Measurements from ENCODE around the gene MTAP. TPM values are rescaled to one million over a fixed set of nuclear protein-coding genes. Genes with fewer than 3 reads are reported as not detected.

Gene MTAP
- total RNA-seq, 4 donors from 2014 or later: 4.5 to 15.1 (median 13.6) TPM

DNA sequence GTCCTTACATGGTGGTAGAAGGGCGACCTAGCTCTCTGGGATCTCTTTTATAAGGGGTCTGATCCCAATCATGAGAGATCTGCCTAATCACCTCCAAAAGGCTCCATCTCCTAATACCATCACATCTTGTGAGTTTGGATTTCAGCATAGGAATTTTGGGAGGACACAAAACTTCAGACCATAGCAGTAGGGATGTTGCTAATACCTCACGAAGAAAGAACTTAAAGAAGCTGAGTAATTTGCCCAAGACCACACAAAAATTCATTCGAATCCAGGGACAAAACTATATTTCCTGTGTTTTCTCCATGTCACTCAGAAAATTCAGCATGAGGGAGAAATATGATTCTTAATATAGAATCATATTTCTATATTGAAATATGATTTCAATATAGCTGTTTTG is 32.7 kb downstream of the MTAP start:
- 80 to 97% methylated on average over 1 to 3 of the region's 3 CpGs for WGBS, 2 donors (ENCODE audit: low coverage in 1 of 2)

DNA sequence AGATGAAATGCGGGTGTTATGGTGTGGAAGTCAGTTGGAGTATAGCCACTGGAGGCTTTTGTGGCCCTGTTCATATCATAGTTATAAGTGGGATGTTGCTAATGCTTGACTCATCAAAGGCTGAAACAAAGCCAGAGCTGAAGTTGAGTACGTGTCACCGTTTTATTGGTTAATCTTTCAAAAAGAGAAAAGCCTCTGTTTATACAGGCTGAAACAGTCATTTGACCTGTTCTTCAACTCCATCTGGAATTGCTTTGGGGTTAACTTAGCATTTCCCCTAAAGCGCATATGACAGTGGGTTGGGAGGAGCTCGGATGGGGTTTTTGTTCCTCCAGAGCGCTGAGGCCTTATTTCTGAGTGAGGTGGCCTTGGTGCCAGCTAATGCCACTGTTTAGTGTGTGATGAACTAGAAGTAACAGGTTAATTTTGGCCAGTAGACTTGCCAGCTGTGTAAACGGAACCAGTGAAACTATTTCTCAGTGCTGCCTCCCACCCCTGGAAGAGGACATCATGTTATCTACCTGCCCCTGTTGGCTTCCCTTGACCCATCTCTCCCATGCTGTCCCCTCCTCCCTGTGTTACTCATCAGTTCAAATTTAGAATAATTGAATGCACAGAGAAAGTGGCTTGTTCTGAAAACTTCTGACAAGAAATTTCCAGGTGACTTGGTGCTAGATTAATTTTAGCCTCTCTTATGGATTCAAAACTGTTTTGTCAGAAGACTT is 34.2 kb downstream of the MTAP start:
- no peak overlapping the region for H3K4me3 ChIP-seq
- in situ Hi-C loops (cut with MboI; ENCODE audit: low pct_ligation_motif_present in 1 of 4, low pct_unique_long_range_greater_than_20kb in 1 of 4, low sequenced_read_pairs in 3 of 4): no loop called here
- H3K9me3 ChIP-seq: no peaks in the 10 kb centered on the region
- DNase-seq: no peak
- intact Hi-C loops (cut with DNase I; ENCODE audit: low total_unique reads): no loop called here
- H3K27ac ChIP-seq: no peak overlapping the region
- peaks cover 0 to 22% (median 8%) of the 10 kb centered on the region in 4 donors for H3K36me3 ChIP-seq
- TF ChIP-seq CTCF (IDR thresholded peaks at IDR 0.05) (no peak), POLR2AphosphoS5 (IDR thresholded peaks at IDR 0.05) (no peak), EP300 (IDR thresholded peaks at IDR 0.05; ENCODE audit: low read depth) (no peak), POLR2A (IDR thresholded peaks at IDR 0.05) (no peak)
- peaks cover 0 to 12% (median 3%) of the 10 kb centered on the region in 4 donors for H3K4me1 ChIP-seq
- H3K27me3 ChIP-seq: no peaks in the 10 kb centered on the region
- 65 to 79% methylated on average over 6 to 7 of the region's 7 CpGs for WGBS, 2 donors (ENCODE audit: low coverage in 1 of 2)

More for the DNA sequence above, 32.7 kb downstream of the MTAP start:
- no peaks in the 10 kb centered on the region for H3K27me3 ChIP-seq
- DNase-seq: no peak
- no peaks in the 10 kb centered on the region for H3K9me3 ChIP-seq
- no peak overlapping the region for H3K27ac ChIP-seq
- peaks cover 0 to 13% (median 4%) of the 10 kb centered on the region in 4 donors for H3K4me1 ChIP-seq
- TF ChIP-seq POLR2A (IDR thresholded peaks at IDR 0.05) (no peak), CTCF (IDR thresholded peaks at IDR 0.05) (no peak), POLR2AphosphoS5 (IDR thresholded peaks at IDR 0.05) (no peak), EP300 (IDR thresholded peaks at IDR 0.05; ENCODE audit: low read depth) (no peak)
- in situ Hi-C loops (cut with MboI; ENCODE audit: low pct_ligation_motif_present in 1 of 4, low pct_unique_long_range_greater_than_20kb in 1 of 4, low sequenced_read_pairs in 3 of 4): no loop called here
- H3K4me3 ChIP-seq: no peak overlapping the region
- intact Hi-C loops (cut with DNase I; ENCODE audit: low total_unique reads): no loop called here
- peaks cover 0 to 15% (median 4%) of the 10 kb centered on the region in 4 donors for H3K36me3 ChIP-seq

- Histone ChIP-seq H3K27ac (no peak overlapping the region), H3K9me3 (no peaks in the 10 kb centered on the region), H3K36me3 (peaks cover 0 to 25% (median 9%) of the 10 kb centered on the region in 4 donors), H3K27me3 (no peaks in the 10 kb centered on the region), H3K4me3 (no peak overlapping the region), H3K4me1 (peaks cover 0 to 3% (median 0%) of the 10 kb centered on the region in 4 donors)
- no peak for DNase-seq
- in situ Hi-C loops (cut with MboI; ENCODE audit: low pct_ligation_motif_present in 1 of 4, low pct_unique_long_range_greater_than_20kb in 1 of 4, low sequenced_read_pairs in 3 of 4) (no loop called here), intact Hi-C loops (cut with DNase I; ENCODE audit: low total_unique reads) (no loop called here)
- WGBS, 2 donors (ENCODE audit: low coverage in 1 of 2): 80 to 92% methylated on average over 5 to 6 of the region's 6 CpGs
- TF ChIP-seq EP300 (IDR thresholded peaks at IDR 0.05; ENCODE audit: low read depth): no peak
- no peak for TF ChIP-seq CTCF (IDR thresholded peaks at IDR 0.05)
- no peak for TF ChIP-seq POLR2A (IDR thresholded peaks at IDR 0.05)
- no peak for TF ChIP-seq POLR2AphosphoS5 (IDR thresholded peaks at IDR 0.05)
Measured at GRCh38 chr9:21837501-21837900, 35.1 kb downstream of the MTAP start.

DNA sequence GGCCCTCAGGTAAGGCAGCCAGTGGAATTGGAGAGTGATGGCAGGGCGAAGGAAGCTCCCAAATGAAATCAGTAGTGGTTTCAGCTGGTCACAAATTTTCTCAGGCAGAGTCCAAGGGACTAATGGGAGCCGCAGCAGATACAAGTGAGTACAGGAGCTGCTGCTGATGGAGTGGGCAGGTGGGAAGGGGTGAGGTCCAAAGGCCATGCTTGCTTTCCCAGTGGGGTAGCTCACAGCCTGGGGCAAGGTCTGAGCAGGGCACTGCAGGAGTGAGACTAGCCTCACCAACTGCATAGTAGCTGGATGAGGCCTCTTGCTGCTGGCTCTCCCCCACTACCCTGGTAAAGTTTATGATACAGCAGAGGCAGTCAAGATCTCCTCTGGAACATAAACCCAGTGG is 38.2 kb downstream of the MTAP start:
- TF ChIP-seq CTCF (IDR thresholded peaks at IDR 0.05): no peak
- no peak for TF ChIP-seq POLR2AphosphoS5 (IDR thresholded peaks at IDR 0.05)
- no peak for TF ChIP-seq EP300 (IDR thresholded peaks at IDR 0.05; ENCODE audit: low read depth)
- no peak for TF ChIP-seq POLR2A (IDR thresholded peaks at IDR 0.05)
- no peak for DNase-seq
- peaks cover 3 to 7% of the 10 kb centered on the region in 2 donors for H3K9me3 ChIP-seq
- 75 to 92% methylated on average over 2 of the region's 2 CpGs for WGBS, 2 donors (ENCODE audit: low coverage in 1 of 2)
- no peaks in the 10 kb centered on the region for H3K4me1 ChIP-seq
- in situ Hi-C loops (cut with MboI; ENCODE audit: low pct_ligation_motif_present in 1 of 4, low pct_unique_long_range_greater_than_20kb in 1 of 4, low sequenced_read_pairs in 3 of 4): no loop called here
- H3K27ac ChIP-seq: no peak overlapping the region
- intact Hi-C loops (cut with DNase I; ENCODE audit: low total_unique reads): no loop called here
- peaks cover 0 to 22% (median 9%) of the 10 kb centered on the region in 4 donors for H3K36me3 ChIP-seq
- no peaks in the 10 kb centered on the region for H3K27me3 ChIP-seq
- no peak overlapping the region for H3K4me3 ChIP-seq

Measured in transverse colon (tissue), 4 donors.